Measurements from ENCODE around the gene DSG2.

- TF ChIP-seq CTCF (IDR thresholded peaks at IDR 0.05) (no peak), REST (IDR thresholded peaks at IDR 0.05; ENCODE audit: insufficient read depth in 1 of 2, low read depth in 2 of 2, low read length in 1 of 2) (no peak)
Measured at GRCh38 chr18:31454066-31454708, 43.8 kb upstream of the DSG2 start.

All from Panc1 (cell line).